ENCODE results near the gene CA6. TPM values are rescaled to one million over a fixed set of nuclear protein-coding genes. Genes with fewer than 3 reads are reported as not detected.
"Not testable (repeated sequence)": the region's sequence is repeated elsewhere in the genome, so short reads cannot be mapped to it uniquely, and the experiment has no call there.

Gene CA6
- total and polyA plus RNA-seq, 2 of the 8 experiments (the other 6 are each of a cell fraction or from before 2014, with no cell fraction given), result not detected

DNA sequence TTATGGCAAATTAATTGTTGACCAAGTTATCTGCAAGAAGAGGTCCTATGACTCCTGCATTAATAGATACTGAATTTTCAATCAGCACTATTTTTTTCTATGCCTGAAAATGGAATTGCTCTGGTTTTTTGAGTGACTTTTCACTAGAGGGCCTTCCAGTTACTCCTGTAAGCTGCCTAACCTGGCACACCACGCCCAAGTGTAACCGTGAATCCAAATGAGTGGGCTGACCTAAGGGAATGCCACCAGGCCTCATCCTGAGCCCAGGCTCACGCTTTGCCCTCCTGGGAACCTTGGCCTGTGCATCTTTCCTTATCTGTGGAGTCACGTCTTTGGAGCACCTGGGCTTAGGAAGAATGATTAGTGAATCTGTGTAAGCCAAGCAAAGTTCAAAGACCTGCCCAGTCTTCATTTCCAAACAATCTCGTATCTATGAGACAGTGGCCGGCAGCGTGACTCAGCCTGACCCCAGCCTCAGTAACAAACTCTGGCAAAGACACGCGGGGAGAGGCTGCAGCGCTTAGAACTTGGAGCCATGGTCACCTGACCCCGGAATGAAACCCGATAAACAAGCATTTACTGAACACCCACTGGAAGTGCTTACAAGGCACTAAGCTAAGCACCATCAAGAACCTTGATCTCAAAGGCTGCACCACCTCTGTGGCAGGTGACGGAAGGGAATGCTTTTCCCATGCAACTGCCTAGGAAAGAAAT is 48.5 kb downstream of the CA6 start:
- H3K4me2 ChIP-seq (ENCODE audit: insufficient read depth in 1 of 2, low read depth in 2 of 2, low read length in 2 of 2); H3K4ac ChIP-seq (replicated peaks; ENCODE audit: insufficient read length, low read depth, low read length); H3K23ac ChIP-seq (ENCODE audit: insufficient read length); H3K14ac ChIP-seq (ENCODE audit: insufficient read length); H4K20me1 ChIP-seq (replicated peaks in 1 of 2; ENCODE audit: control insufficient read depth in 1 of 2, insufficient read depth in 2 of 2, low read length in 2 of 2); H2BK12ac ChIP-seq (ENCODE audit: low read depth, low read length); H3K27me3 ChIP-seq (replicated peaks in 1 of 4; ENCODE audit: control insufficient read depth in 3 of 4, extremely low read depth in 1 of 4, insufficient read depth in 3 of 4, low read length in 3 of 4); H2AK5ac ChIP-seq (ENCODE audit: low read depth, low read length); H4K8ac ChIP-seq (ENCODE audit: extremely low read depth, insufficient read depth, low read length); H3K4me1 ChIP-seq (replicated peaks in 1 of 4; ENCODE audit: control insufficient read depth in 3 of 4, insufficient read depth in 4 of 4, low read length in 3 of 4); FAIRE-seq; H3K79me1 ChIP-seq (ENCODE audit: low read depth, low read length); H3K79me2 ChIP-seq (ENCODE audit: control insufficient read depth in 1 of 2, insufficient read depth in 2 of 2, low read length in 2 of 2); H2BK15ac ChIP-seq (ENCODE audit: low read length); H3K4me3 ChIP-seq (ENCODE audit: extremely low read depth in 1 of 4, insufficient read depth in 2 of 4, low read depth in 3 of 4, low read length in 4 of 4); H3K18ac ChIP-seq (ENCODE audit: extremely low read depth, low read length); H4K91ac ChIP-seq (replicated peaks; ENCODE audit: insufficient read length, low read length); H2BK20ac ChIP-seq (ENCODE audit: low read length); H3K9me3 ChIP-seq (ENCODE audit: insufficient read depth in 2 of 2, low read depth in 1 of 2, low read length in 1 of 2); H4K5ac ChIP-seq (ENCODE audit: insufficient read length, low read depth, low read length); H2BK120ac ChIP-seq (replicated peaks; ENCODE audit: low read depth, low read length); H3K23me2 ChIP-seq (ENCODE audit: low read depth, low read length); H3K27ac ChIP-seq (ENCODE audit: low read depth, low read length); DNase-seq (ENCODE audit: low read depth in 1 of 2, low spot score in 2 of 2); H3K36me3 ChIP-seq (ENCODE audit: control insufficient read depth in 2 of 4, insufficient read depth in 4 of 4, low read length in 3 of 4); POLR2A ChIA-PET (ENCODE audit: partially characterized antibody); H2BK5ac ChIP-seq (ENCODE audit: low read depth, low read length); H3K56ac ChIP-seq (replicated peaks; ENCODE audit: insufficient read length, low read depth, low read length); H3K9ac ChIP-seq (replicated peaks in 1 of 4; ENCODE audit: extremely low read depth in 1 of 4, low read depth in 3 of 4, low read length in 3 of 4); H2AFZ ChIP-seq (ENCODE audit: low read length): not testable (repeated sequence)
- CTCF ChIA-PET (ENCODE audit: partially characterized antibody), result interaction anchor here (1.5 to 3.1 kb wide), 3 partner anchors 9 to 76 kb away, joined by 6 to 13 read pairs (median 9); no protein-coding TSS in a partner anchor
- 93% methylated on average over 11 of the region's 13 CpGs; no CpG with 5 or more reads in 1 of the 2 experiments for WGBS, 2 experiments (ENCODE audit: extremely low coverage in 1 of 2, insufficient coverage in 1 of 2, insufficient read length in 1 of 2, insufficient replicate concordance in 2 of 2, low coverage in 1 of 2, low lambda C conversion rate in 2 of 2, missing lambda C conversion rate in 1 of 2)
